HG03442 (cell line): ENCODE data around the gene HSPB6.
"Not testable (repeated sequence)": the region's sequence is repeated elsewhere in the genome, so short reads cannot be mapped to it uniquely, and the experiment has no call there.

Experiments
- ATAC-seq: cut with Tn5 transposase; IDR thresholded peaks from one replicate; pipeline ENCODE4 v1.9.1; 2021; ENCODE audit warnings: mild to moderate bottlenecking, moderate library complexity; ENCODE audit not compliant: unreplicated experiment

Gene HSPB6, protein sequence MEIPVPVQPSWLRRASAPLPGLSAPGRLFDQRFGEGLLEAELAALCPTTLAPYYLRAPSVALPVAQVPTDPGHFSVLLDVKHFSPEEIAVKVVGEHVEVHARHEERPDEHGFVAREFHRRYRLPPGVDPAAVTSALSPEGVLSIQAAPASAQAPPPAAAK

DNA sequence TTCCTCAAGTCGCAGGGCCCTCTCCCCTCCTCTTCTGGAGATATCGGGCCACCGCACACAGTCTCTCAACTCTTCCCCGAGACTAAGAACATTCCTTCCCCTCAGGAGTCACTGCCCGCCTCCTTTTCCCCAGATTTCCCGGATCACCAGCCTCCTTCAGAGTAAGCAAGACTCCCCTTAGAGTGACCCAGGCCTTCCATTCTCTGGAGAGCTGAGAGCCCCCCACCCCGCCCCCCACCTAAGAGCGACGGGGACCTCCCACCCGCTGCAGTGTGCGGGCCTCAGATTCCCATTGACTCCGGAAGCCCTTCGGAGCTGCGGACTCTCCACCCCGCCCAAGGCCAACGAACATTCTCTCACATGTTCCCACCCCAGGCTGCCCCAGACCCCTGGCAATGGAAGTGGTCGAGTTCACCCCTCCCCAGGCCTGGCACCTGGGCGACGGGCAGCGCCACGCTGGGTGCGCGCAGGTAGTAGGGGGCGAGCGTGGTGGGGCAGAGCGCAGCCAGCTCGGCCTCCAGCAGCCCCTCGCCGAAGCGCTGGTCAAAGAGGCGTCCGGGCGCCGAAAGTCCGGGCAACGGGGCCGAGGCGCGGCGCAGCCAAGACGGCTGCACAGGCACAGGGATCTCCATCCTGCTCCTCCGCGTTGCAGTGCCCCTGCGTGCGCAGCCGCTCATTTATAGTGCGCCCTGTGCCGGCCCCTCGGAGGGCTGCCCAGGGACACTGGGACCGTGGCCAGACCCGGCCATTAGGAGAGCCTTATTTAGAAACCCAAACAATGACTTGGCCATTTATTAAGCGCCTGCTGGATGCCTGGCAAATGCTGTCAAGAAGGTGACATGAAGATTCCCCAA lies at the start of gene HSPB6:
Gene HSPB6 (minus strand): TSS at position 653 of the 854 bp plus-strand sequence. CDS start 21 bp downstream, at position 632.
- ATAC-seq: no peak

DNA sequence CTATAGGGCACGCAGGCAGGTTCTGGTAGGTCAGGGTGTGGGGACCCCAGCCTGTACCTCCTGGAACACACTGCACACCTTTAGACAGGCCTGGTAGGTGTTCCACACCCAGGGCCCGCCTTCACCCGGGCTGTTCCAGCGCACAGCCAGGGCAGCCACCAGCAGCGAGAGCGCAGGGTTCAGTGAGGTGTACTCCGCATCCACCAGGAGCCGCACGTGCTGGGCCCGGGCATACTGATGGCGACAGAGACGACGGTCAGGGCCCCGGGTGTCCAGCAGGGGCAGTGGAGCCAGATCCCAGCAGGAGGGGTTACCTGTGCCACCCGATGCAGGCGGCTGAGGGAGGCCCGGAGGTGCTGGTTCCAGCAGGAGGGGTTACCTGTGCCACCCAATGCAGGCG lies 49.8 kb upstream of the HSPB6 start:
- no peak for ATAC-seq

DNA sequence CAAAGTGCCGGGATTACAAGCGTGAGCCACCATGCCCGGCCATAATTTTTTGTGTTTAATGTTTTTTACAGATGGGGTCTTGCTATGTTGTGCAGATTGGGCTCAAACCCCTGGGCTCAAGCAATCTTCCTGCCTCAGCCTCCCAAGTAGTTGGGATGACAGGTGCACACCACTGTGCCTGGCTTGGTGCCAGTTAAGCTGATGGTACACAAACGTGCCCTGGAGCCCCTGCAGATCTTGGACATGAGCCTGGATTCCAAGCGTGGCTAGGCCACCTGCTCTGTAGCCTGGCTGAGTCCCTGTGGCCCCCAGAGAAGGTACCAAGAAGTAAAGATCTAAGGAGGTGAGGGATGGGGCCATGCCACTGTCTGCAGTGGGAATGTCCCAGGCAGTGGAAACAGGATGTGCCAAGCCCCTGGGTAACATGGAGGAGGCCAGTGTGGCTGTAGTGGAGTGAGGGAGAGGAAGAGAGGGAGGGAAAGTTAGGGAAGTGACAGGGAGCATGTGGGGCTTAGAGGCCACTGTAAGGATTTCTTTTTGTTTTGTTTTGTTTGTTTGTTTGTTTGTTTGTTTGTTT lies 48.8 kb upstream of the HSPB6 start:
- ATAC-seq: no peak

GRCh38 chr19:35801828-35802227 lies 45.0 kb upstream of the HSPB6 start:
- no peak for ATAC-seq

DNA sequence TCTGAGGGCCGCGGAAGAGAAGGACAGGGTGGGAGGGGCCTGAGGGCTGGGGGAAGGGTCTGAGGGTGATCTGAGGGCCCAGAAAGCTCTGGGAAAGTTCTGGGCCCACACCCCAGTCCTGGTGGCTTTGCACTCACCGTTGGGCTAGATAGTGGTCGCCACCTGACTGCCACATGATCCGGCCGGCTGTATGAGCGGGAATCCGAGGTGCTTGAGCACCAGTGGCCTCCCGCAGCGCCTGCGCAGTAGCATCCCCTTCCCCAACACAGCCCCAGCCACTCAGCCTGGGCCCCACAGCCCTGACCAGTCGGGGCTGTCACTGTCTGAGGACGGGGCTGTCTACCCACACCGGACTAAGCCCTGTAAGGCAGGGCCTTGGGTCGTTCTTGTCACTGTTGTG lies 40.8 kb upstream of the HSPB6 start:
- no peak for ATAC-seq

GRCh38 chr19:35796645-35797542 lies 40.1 kb upstream of the HSPB6 start:
- ATAC-seq: no peak

DNA sequence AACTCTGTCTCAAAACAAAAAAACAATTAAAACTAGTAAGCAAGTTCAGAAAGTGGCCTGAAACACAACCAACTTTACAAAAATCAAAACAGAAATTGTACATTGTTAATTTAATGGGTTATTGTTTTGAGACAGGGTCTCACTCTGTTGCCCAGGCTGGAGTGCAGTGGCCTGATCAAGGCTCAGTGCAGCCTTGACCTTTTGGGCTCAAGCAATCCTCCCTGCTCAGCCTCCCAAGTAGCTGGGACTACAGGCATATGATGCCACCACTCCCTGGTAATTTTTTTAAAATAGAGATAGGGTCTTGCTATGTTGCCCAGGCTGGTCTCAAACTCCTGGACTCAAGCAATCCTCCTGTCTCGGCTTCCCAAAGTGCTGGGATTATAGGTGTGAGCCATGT lies 38.7 kb upstream of the HSPB6 start:
- ATAC-seq: not testable (repeated sequence)

- ATAC-seq: no peak
These were observed 36.7 kb upstream of the HSPB6 start for GRCh38 chr19:35793381-35794165.

GRCh38 chr19:35792888-35793287 lies 36.1 kb upstream of the HSPB6 start:
- no peak for ATAC-seq

DNA sequence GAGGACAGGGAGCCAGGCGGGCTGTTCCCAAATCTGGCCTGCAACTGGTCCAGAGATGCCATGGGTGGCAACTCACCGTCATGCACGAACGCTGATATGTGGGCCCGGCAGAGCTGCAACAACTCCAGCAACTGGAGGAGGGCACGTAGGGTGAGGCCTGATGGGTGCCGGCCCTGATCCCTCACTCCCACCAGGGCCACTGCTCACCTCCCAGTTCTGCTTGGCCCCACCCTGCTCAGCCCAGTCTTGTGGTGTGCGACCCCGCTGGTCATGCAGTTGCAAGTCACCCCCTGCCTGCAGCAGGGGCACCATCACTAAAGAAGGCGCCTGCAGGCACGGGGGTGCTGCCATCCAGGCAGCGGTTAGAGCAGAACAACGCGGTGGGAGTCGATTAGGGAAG lies 35.5 kb upstream of the HSPB6 start:
- no peak for ATAC-seq

DNA sequence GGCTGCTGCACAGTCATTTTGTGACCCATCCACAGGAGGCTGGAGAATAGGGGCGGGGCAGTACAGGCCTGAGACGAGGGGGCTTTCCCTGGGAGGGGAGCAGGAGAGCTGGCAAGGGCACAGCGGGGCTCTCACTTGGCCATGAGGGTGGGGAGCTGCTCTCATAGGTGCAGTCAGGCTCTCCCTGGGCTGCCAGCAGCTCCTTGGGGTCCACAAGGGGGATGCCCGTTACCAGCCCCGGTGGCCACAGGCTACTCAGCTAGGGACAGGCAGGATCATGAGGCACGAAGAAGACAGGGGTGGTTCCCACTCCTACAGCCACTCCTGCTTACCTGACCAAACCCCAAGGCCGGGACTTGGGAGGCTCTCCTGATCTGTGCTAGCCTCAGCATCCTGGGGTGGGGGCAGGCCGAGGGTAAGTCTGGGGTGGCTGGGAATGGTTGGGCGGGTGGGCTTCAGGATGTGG lies 35.0 kb upstream of the HSPB6 start:
- no peak for ATAC-seq

DNA sequence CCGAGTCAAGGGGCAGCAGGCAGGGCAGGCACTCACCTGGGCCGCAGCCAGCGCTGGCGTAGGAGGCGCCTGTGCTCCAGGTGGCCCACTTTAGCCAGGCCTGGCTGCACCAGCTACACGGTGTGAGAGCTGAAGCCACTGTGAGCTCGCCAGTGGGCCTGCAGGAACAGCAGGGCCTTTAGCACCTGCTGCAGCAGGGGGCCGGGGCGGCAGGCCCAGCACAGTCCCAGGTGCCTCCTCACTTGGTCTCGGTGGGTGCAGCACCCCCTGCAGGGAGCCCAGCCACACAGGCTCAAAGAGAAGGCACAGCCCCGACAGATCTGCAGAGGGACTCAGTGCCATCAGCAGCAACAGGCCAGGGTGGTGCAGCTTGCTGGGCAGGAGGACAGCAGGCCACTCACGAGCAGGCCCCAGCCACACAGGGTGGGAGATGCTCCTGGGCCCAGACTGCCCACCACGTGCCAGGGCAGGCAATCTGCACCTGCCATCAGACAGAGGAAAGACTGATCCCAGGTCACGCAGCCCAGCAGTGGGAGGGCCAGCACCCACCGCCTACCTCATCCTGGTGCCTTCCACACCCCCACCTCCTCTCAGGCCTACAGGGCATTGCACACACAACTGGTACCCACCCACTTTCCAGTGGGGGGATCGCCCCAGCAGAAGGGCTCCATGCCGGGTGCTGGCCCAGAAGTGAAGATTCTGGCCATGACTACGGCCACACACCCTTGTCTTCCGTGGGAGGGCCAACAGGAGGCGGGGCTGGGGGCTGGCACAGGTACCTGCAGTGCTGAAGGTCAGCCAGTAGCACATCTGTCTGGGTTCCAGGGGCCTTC lies 34.4 kb upstream of the HSPB6 start:
- ATAC-seq: no peak

DNA sequence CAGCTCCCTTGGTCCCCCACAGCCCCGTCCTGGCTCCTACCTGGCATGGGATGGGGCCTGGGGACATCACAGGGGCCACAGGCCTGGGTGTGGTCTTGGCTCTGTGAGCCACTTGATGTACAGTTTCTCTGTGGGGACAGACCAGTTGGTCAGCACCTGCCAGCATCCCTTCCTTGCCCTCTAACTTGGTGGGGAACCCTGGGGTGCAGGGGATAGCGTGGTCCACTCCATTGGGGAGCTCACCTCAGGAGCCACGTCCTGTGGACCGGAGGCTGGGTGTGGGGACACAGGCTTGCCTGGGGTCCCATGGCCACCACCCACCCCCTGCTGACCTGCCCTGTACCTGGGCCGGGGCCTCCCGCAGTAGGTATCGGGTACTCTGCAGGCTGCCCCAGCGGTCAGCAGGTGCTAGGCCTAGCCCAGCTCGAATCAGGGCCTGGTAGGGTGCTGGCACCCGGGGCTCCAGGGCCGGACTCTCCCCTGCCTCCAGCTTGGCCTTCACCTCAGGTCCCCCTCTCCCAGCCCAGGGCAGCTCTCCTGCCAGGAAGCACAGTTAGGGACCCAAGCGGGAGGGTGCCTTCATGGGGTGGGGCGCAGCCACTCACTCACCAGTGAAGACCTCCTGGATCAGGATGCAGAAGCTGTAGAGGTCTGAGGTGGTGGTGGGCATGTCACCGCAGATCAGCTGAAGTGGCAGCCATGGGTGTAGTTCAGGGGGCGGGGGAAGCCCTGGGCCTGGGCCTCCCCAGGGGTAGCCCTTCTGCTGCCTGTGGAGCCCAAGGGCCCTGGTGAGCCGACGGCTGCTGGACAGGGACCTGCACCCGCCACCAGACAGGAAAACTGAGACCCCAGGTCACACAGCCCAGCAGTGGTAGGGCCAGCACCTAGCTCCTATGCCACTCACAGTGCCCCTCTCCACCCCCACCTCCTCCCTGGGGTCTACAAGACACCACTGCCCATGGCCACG lies 33.4 kb upstream of the HSPB6 start:
- no peak for ATAC-seq

DNA sequence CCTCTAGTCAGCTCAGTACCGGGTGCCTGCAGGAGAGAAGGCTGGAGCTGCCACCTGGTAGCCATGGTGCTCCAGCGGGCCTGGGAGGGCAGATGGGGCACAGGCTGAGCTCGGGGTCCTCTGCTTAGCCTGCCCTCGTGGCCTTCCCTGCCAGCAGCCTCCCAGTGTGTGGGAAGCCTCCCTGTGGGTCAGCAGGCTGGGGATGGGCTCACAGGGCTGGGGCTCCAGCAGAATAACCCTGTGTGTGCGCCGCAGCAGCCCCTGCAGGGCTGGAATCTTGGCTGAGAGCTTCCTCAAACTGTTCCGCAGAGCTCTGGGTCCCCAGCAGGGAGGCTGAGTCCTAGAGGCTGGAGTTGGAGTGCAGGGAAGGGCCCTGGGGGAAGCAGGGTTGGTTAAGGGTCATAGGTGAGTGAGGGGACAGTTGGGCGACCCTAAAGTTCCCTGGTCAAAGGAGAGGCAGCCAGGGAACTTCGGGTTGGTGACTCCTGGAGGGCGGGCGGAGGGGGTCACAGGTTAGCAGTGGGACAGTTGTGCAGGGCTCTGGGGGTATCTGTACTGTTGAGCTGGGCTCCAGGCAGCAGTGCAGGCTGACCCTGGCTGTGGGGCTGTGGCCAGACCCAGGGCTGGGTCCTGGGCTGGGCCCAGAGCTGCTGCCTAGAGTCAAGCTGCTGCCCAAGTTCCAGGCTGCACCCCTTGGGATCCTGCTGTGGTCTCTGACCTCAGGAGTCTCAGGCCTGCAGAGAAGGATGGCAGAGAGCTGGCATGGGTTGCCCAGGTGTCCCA lies 32.6 kb upstream of the HSPB6 start:
- ATAC-seq: no peak

DNA sequence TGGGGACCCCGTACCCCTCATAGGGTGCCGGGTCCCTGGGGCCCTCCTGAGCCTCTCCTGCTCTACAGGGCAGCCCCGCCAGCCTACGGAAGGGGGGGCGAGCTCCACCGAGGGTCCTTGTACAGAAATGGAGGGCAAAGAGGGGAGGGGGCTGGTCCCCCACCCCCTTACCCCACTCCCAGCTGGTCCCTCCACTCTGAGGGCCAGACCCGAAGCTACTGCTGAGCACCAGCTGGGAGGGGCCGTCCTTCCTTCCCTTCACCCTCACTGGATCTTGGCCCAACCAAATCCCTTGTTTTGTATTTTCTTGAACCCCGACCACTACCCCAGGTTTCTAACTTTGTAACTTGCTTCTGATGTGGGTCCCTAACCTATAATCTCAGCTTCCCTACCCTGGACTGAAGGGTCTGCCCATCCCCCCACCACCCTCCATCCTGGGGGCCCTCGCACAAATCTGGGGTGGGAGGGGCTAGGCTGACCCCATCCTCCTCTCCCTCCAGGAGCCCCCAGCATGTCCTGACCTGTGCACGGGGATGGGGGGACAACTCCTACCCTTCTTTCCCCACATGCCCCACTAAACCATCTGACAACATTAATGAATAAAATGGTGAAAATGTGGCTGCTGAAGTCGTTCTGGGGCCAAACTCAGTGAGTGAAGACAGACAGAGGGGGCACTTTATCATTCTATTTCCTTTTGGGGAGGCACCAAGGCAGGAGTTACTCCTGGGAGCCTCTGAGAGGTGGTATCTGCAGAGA lies 31.6 kb upstream of the HSPB6 start:
- no peak for ATAC-seq

DNA sequence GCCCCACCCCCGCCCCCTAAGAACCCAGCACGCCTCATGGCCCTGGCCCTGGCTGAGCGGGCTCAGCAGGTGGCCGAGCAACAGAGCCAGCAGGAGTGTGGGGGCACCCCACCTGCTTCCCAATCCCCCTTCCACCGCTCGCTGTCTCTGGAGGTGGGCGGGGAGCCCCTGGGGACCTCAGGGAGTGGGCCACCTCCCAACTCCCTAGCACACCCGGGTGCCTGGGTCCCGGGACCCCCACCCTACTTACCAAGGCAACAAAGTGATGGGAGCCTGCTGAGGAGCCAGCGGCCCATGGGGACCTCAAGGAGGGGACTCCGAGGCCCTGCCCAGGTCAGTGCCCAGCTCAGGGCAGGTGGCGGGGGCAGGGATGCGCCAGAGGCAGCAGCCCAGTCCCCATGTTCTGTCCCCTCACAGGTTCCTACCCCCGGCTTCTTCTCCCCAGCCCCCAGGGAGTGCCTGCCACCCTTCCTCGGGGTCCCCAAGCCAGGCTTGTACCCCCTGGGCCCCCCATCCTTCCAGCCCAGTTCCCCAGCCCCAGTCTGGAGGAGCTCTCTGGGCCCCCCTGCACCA lies 30.5 kb upstream of the HSPB6 start:
- ATAC-seq: no peak
